GM12878 (cell line): ENCODE measurements around the gene ZYG11B. TPM values are rescaled to one million over a fixed set of nuclear protein-coding genes. Genes with fewer than 3 reads are reported as not detected.
A peak's percentile ranks its signal among the peaks of the same experiment; 100 is the strongest.

ENCODE experiments used
- ATAC-seq: fragments of 200-7000 bp; cut with Tn5 transposase; 3 replicates; pipeline ENCODE4 v1.9.1; 2020; ENCODE audit warnings: mild to moderate bottlenecking, moderate library complexity
- BruUV-seq: library from RNA; stranded (reverse); fragments of 400-500 nt; replicated peaks from 2 replicates; lab custom pipeline; 2021; lab: Mats Ljungman, UMichigan
- CTCF ChIA-PET: fragments of 300-600 bp; sonication (Branson Sonifier 250); formaldehyde crosslinking; extraction: SDS; loops from one replicate; lab custom pipeline; 2021; ENCODE audit warnings: inconsistent platforms; lab: Yijun Ruan, JAX
- POLR2A ChIA-PET: fragments of 350-600 bp; formaldehyde crosslinking; extraction: SDS; loops from one replicate; lab custom pipeline; 2021; ENCODE audit warnings: inconsistent platforms; lab: Charles Lee
- RAD21 ChIA-PET: fragments of 300-600 bp; sonication (Branson Sonifier 250); formaldehyde crosslinking; loops from one replicate; lab custom pipeline; 2023; ENCODE audit warnings: antibody characterized with exemption; ENCODE audit not compliant: unreplicated experiment; lab: Charles Lee
- SMC1A ChIA-PET: fragments of 300-600 bp; sonication (Branson Sonifier 250); formaldehyde crosslinking; loops from one replicate; lab custom pipeline; 2023; ENCODE audit not compliant: unreplicated experiment, uncharacterized antibody; lab: Charles Lee
- DNase-seq: peaks from one replicate; pipeline ENCODE4 v3.0.0-alpha.2; 2011; ENCODE audit warnings: low read depth, low spot score
- FAIRE-seq: peaks from 3 replicates; lab custom pipeline; 2011; peaks lifted over from hg19 to GRCh38; lab: Jason Lieb, UNC
- H2AFZ ChIP-seq: 2 replicates; pipeline ENCODE4 v1.6.0; 2011; ENCODE audit warnings: low read depth, low read length, control low read depth; ENCODE audit not compliant: control insufficient read depth
- H3K27ac ChIP-seq: 2 replicates; pipeline ENCODE4 v1.5.1; 2011; ENCODE audit warnings: control low read depth; ENCODE audit not compliant: control insufficient read depth, insufficient read depth
- H3K27me3 ChIP-seq, 2 experiments: replicated peaks in 1 of 2; 2 replicates each; pipeline versions ENCODE4 v1.6.0 to v1.6.1; 2011; ENCODE audit warnings: low read length in 1 of 2; ENCODE audit not compliant: control insufficient read depth in 2 of 2, insufficient read depth in 2 of 2
- H3K36me3 ChIP-seq, 2 experiments: 2 replicates each; pipeline ENCODE4 v1.5.1; 2011; ENCODE audit warnings: low read length in 1 of 2; ENCODE audit not compliant: control insufficient read depth in 2 of 2, insufficient read depth in 2 of 2
- H3K4me1 ChIP-seq: 2 replicates; pipeline ENCODE4 v1.6.1; 2011; ENCODE audit warnings: mild to moderate bottlenecking, low read length, moderate library complexity, mixed read lengths; ENCODE audit not compliant: control insufficient read depth, insufficient read depth
- H3K4me2 ChIP-seq: 2 replicates; pipeline ENCODE4 v1.6.0; 2011; ENCODE audit warnings: control low read depth; ENCODE audit not compliant: control insufficient read depth, insufficient read depth
- H3K4me3 ChIP-seq: fragments of 200-600 bp; sonication (generic); 2 replicates; pipeline ENCODE4 v1.5.1; 2016
- H3K79me2 ChIP-seq: 2 replicates; pipeline ENCODE4 v1.6.0; 2011; ENCODE audit warnings: low read length; ENCODE audit not compliant: control insufficient read depth, insufficient read depth
- H3K9ac ChIP-seq: 2 replicates; pipeline ENCODE4 v1.8.0; 2011; ENCODE audit warnings: low read length, control low read depth, mixed read lengths; ENCODE audit not compliant: control insufficient read depth, insufficient read depth
- H3K9me3 ChIP-seq: replicated peaks from 3 replicates; pipeline ENCODE4 v1.5.1; 2011; ENCODE audit warnings: mild to moderate bottlenecking, low read length; ENCODE audit not compliant: control insufficient read depth, insufficient read depth
- H4K20me1 ChIP-seq: 2 replicates; pipeline ENCODE4 v1.6.0; 2011; ENCODE audit not compliant: control insufficient read depth, insufficient read depth
- CEBPB ChIP-seq, 2 experiments: fragments of 150-350 bp in 1 of 2; IDR thresholded peaks; 2 replicates each; pipeline ENCODE4 v1.6.1; 2012 to 2014; ENCODE audit warnings: low read depth in 2 of 2, low read length in 2 of 2, borderline replicate concordance in 1 of 2, inconsistent platforms in 1 of 2
- CHD2 ChIP-seq: IDR thresholded peaks from 2 replicates; pipeline ENCODE4 v1.6.1; 2011; ENCODE audit warnings: low read depth, low read length, improper control_type of control experiment, borderline replicate concordance
- EZH2 ChIP-seq: IDR thresholded peaks from 2 replicates; pipeline ENCODE4 v1.6.1; 2012; ENCODE audit warnings: low read depth, mild to moderate bottlenecking, control low read depth, inconsistent platforms, low read length, borderline replicate concordance; ENCODE audit not compliant: control insufficient read depth
- FOS ChIP-seq: IDR thresholded peaks from 3 replicates; pipeline ENCODE4 v1.6.1; 2011; ENCODE audit warnings: borderline replicate concordance; ENCODE audit not compliant: insufficient read length; ENCODE audit errors: extremely low read depth
- HCFC1 ChIP-seq: fragments of 150-350 bp; IDR thresholded peaks from 2 replicates; pipeline ENCODE4 v1.6.1; 2014; ENCODE audit warnings: low read length
- MEF2B ChIP-seq: fragments of 450-650 bp; IDR thresholded peaks from 2 replicates; pipeline ENCODE4 v1.6.1; 2018; ENCODE audit warnings: mild to moderate bottlenecking, moderate library complexity; ENCODE audit not compliant: partially characterized antibody, poor library complexity, severe bottlenecking
- MLLT1 ChIP-seq: fragments of 450-650 bp; IDR thresholded peaks from 2 replicates; pipeline ENCODE4 v1.6.1; 2016; ENCODE audit warnings: mild to moderate bottlenecking
- NFXL1 ChIP-seq: fragments of 450-650 bp; IDR thresholded peaks from 2 replicates; pipeline ENCODE4 v1.6.1; 2017; ENCODE audit warnings: antibody characterized with exemption, mild to moderate bottlenecking, borderline replicate concordance
- POU2F2 ChIP-seq: IDR thresholded peaks from 3 replicates; pipeline ENCODE4 v1.6.1; 2011; ENCODE audit warnings: low read depth, mild to moderate bottlenecking, low read length, borderline replicate concordance
- RELB ChIP-seq: fragments of 450-650 bp; IDR thresholded peaks from 2 replicates; pipeline ENCODE4 v1.6.1; 2017; ENCODE audit warnings: low read depth, mild to moderate bottlenecking, moderate library complexity
- SIX5 ChIP-seq: IDR thresholded peaks from 2 replicates; pipeline ENCODE4 v1.6.1; 2011; ENCODE audit warnings: mild to moderate bottlenecking, low read depth, low read length, moderate library complexity; ENCODE audit not compliant: severe bottlenecking
- SREBF1 ChIP-seq: IDR thresholded peaks from 2 replicates; pipeline ENCODE4 v1.6.1; 2012; ENCODE audit warnings: mild to moderate bottlenecking, low read length
- USF2 ChIP-seq: IDR thresholded peaks from 2 replicates; pipeline ENCODE4 v1.6.1; 2011; ENCODE audit warnings: low read depth, low read length, improper control_type of control experiment, borderline replicate concordance
- WRNIP1 ChIP-seq: IDR thresholded peaks from 2 replicates; pipeline ENCODE4 v1.6.1; 2011; ENCODE audit warnings: low read depth, low read length, improper control_type of control experiment, borderline replicate concordance
- ZNF217 ChIP-seq: fragments of 450-650 bp; IDR thresholded peaks from 2 replicates; pipeline ENCODE4 v1.6.1; 2017; ENCODE audit warnings: antibody characterized with exemption, mild to moderate bottlenecking
- WGBS: methylation state at CpG from one replicate; pipeline ENCODE4 v1.1.6; 2016; ENCODE audit warnings: low lambda C conversion rate; ENCODE audit not compliant: insufficient replicate concordance, insufficient coverage; ENCODE audit errors: missing lambda C conversion rate; 5-methylcytosine and 5-hydroxymethylcytosine counted together
- in situ Hi-C: fragments of 300-500 bp; cut with MboI; formaldehyde crosslinking; loops from 9 replicates; pipeline ENCODE4 v1.14.3; 2018; ENCODE audit warnings: mixed read lengths
- intact Hi-C: fragments of 100-400 bp; cut with micrococcal nuclease; formaldehyde crosslinking; loops from one replicate; pipeline ENCODE4 v1.14.2; 2022; ENCODE audit not compliant: unreplicated experiment
- polyA plus RNA-seq, 11 experiments: library from polyadenylated mRNA; depleted of rRNA in 4 of 11; unstranded in 6 of 11; stranded (reverse) in 5 of 11; fragments of >200 nt; fragmentation: Nextera tagmentation in 4 of 11; fragmentation: Illumina TruSeq in 1 of 11; extraction: Ambion mirVana in 4 of 11; extraction: Trizol in 1 of 11; gene quantifications; 1 replicate in 1 of 11; 2 replicates in 10 of 11; pipeline versions ENCODE4 v1.2.1 to v1.2.3, GENCODE V29; 2011 to 2016; ENCODE audit warnings: inconsistent platforms in 2 of 11, missing spikeins in 2 of 11, low read depth in 1 of 11
- total RNA-seq, 4 experiments: library from RNA; depleted of rRNA in 3 of 4; stranded (reverse); fragments of >200 nt in 3 of 4; fragmentation: Illumina TruSeq in 1 of 4; extraction: Trizol in 1 of 4; gene quantifications; 2 replicates each; pipeline versions ENCODE4 v1.2.1 to v1.2.3, GENCODE V29; 2013 to 2021

The ZYG11B gene
- total and polyA plus RNA-seq, 10 of the 15 experiments (the other 5 are each of a cell fraction or from before 2014, with no cell fraction given), result 1.8 to 8.5 (median 5.3) TPM

- Histone ChIP-seq H2AFZ (peak within 1 kb of the TSS; percentile 84), H3K4me1 (no peaks in the 10 kb centered on the region), H3K9ac (peak within 1 kb of the TSS; percentile 68), H3K79me2 (peaks cover 23% of the 10 kb centered on the region), H3K9me3 (no peaks in the 10 kb centered on the region), H3K36me3 (no peaks in the 10 kb centered on the region), H3K27me3 (no peaks in the 10 kb centered on the region), H3K27ac (peak within 1 kb of the TSS; percentile 73), H3K4me2 (peak within 1 kb of the TSS; percentile 84), H4K20me1 (no peaks in the 10 kb centered on the region), H3K4me3 (peak within 1 kb of the TSS; percentile 78)
- SMC1A ChIA-PET, result interaction anchor here (0.7 to 2.5 kb wide), 8 partner anchors 14 to 386 kb away, joined by 3 to 10 read pairs (median 5); no protein-coding TSS in a partner anchor
- no peak for DNase-seq
- in situ Hi-C loops, result no loop called here
- RAD21 ChIA-PET, result interaction anchor here (0.8 to 2.3 kb wide), 10 partner anchors 9 to 338 kb away, joined by 3 to 12 read pairs (median 4); partner anchors contain the start of genes ECHDC2 and ZYG11B
- peak; percentile 94 for ATAC-seq
- FAIRE-seq, result peak; percentile 31
- CTCF ChIA-PET, result interaction anchor here (1.0 to 1.8 kb wide), 6 partner anchors 17 to 194 kb away, joined by 3 to 8 read pairs (median 4); partner anchors contain the start of gene ECHDC2
- BruUV-seq, result no TSS peak
- POLR2A ChIA-PET, result interaction anchor here (0.7 to 2.5 kb wide), 7 partner anchors 9 to 1267 kb away, joined by 3 to 8 read pairs (median 4); no protein-coding TSS in a partner anchor
- WGBS, result under 1% methylated on average over 81 of the region's 88 CpGs
- intact Hi-C loops, result loop anchor here (2.0 to 10.0 kb wide), 3 partner anchors 78 to 298 kb away; partner anchors contain the start of gene ECHDC2
- TF ChIP-seq FOS, result no peak
- TF ChIP-seq CEBPB (IDR thresholded peaks at IDR 0.05; ENCODE audit: borderline replicate concordance in 1 of 2, low read depth in 2 of 2, low read length in 2 of 2), result no peak
- peak; percentile 62 for TF ChIP-seq MEF2B
- no peak for TF ChIP-seq POU2F2
- no peak for TF ChIP-seq SIX5
- no peak for TF ChIP-seq NFXL1
- TF ChIP-seq USF2, result no peak
- no peak for TF ChIP-seq ZNF217
- TF ChIP-seq CHD2, result peak; percentile 99
- no peak for TF ChIP-seq WRNIP1
- TF ChIP-seq RELB, result no peak
- TF ChIP-seq SREBF1, result no peak
- TF ChIP-seq MLLT1, result no peak
- TF ChIP-seq HCFC1, result peak; percentile 41; the same call in 1 of the 2 replicates
- no peak for TF ChIP-seq EZH2
Measured at GRCh38 chr1:52842643-52843310, 116.5 kb downstream of the ZYG11B start, which contains the start of gene ZYG11A. Gene ZYG11A (plus strand): TSS chr1:52842760. CDS start chr1:52842884, 124 bp downstream.
